Sigmoid colon (tissue), 4 donors: ENCODE results near the gene POLK.

Experiments used
- CTCF ChIP-seq, 4 experiments: fragments of 450-650 bp in 3 of 4; fragments of 200-600 bp in 1 of 4; IDR thresholded peaks; one replicate each; pipeline ENCODE4 v1.5.1; 2016 to 2019; ENCODE audit warnings: antibody characterized with exemption in 4 of 4, mild to moderate bottlenecking in 3 of 4, moderate library complexity in 2 of 4
- POLR2AphosphoS5 ChIP-seq, 4 donors: sonication (generic); formaldehyde crosslinking; IDR thresholded peaks; one replicate each; pipeline ENCODE4 v1.6.1; 2017; ENCODE audit warnings: antibody characterized with exemption in 4 of 4

DNA sequence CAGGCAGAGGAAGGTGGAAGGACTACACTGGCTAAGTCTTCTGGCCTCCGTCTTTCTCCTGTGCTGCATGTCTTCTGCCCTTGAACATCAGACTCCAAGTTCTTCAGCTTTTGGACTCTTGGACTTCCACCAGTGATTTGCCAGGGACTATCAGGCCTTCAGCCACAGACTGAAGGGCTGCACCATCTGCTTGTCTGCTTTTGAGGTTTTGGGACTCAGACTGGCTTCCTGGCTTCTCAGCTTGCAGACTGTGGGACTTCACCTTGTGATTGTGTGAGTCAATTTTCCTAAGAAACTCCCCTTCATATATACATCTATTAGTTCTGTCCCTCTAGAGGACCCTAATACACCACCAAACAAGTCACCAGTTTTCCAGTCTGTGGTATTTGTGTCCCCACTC lies 89.9 kb downstream of the POLK start:
- TF ChIP-seq POLR2AphosphoS5 (IDR thresholded peaks at IDR 0.05): no peak
- TF ChIP-seq CTCF (IDR thresholded peaks at IDR 0.05): no peak
